GM21723 (cell line): ENCODE measurements around the gene SAP30BP.

Source experiments
- ATAC-seq: cut with Tn5 transposase; IDR thresholded peaks from one replicate; pipeline ENCODE4 v1.9.1; 2021; ENCODE audit warnings: mild to moderate bottlenecking, moderate library complexity; ENCODE audit not compliant: unreplicated experiment

SAP30BP gene

GRCh38 chr17:75707079-75707571, 40.0 kb downstream of the SAP30BP start:
- ATAC-seq, result no peak

GRCh38 chr17:75712446-75712845, 45.3 kb downstream of the SAP30BP start:
- ATAC-seq, result no peak

- ATAC-seq, result no peak
Measured at GRCh38 chr17:75719732-75720131, 52.6 kb downstream of the SAP30BP start.

- ATAC-seq, result peak; percentile 60
Measured at GRCh38 chr17:75720656-75721462, 53.7 kb downstream of the SAP30BP start, which contains the start of gene ITGB4. Gene ITGB4 (plus strand): TSS chr17:75721459. CDS start chr17:75724704, 3,245 bp downstream.

- no peak for ATAC-seq
Measured at GRCh38 chr17:75721463-75722011, 54.4 kb downstream of the SAP30BP start.

- ATAC-seq, result no peak
Measured at GRCh38 chr17:75722076-75722475, 54.9 kb downstream of the SAP30BP start.

GRCh38 chr17:75722542-75723095, 55.5 kb downstream of the SAP30BP start:
- ATAC-seq, result no peak

- no peak for ATAC-seq
Measured at GRCh38 chr17:75723171-75723930, 56.2 kb downstream of the SAP30BP start.

- no peak for ATAC-seq
Measured at GRCh38 chr17:75724016-75725003, 57.2 kb downstream of the SAP30BP start.

- no peak for ATAC-seq
Measured at GRCh38 chr17:75725504-75725903, 58.4 kb downstream of the SAP30BP start.

- no peak for ATAC-seq
Measured at GRCh38 chr17:75727391-75727790, 60.3 kb downstream of the SAP30BP start.

GRCh38 chr17:75729351-75729750, 62.2 kb downstream of the SAP30BP start:
- ATAC-seq, result no peak

- no peak for ATAC-seq
Measured at GRCh38 chr17:75730065-75730464, 62.9 kb downstream of the SAP30BP start.

- ATAC-seq, result no peak
Measured at GRCh38 chr17:75731086-75731715, 64.1 kb downstream of the SAP30BP start.

GRCh38 chr17:75731716-75732498, 64.8 kb downstream of the SAP30BP start:
- ATAC-seq, result no peak

- ATAC-seq, result no peak
Measured at GRCh38 chr17:75733471-75733870, 66.3 kb downstream of the SAP30BP start.

GRCh38 chr17:75734674-75735294, 67.6 kb downstream of the SAP30BP start:
- no peak for ATAC-seq

- no peak for ATAC-seq
Measured at GRCh38 chr17:75736173-75736835, 69.2 kb downstream of the SAP30BP start.
